DND-41 (cell line): ENCODE results near the gene TBC1D8.

Experiments
- CTCF ChIP-seq: IDR thresholded peaks from 2 replicates; pipeline ENCODE4 v1.5.1; 2012; ENCODE audit warnings: borderline replicate concordance, low read length, moderate library complexity, mild to moderate bottlenecking; ENCODE audit not compliant: poor library complexity, severe bottlenecking; ENCODE audit errors: extremely low read depth
- EZH2 ChIP-seq: IDR thresholded peaks from 3 replicates; pipeline ENCODE4 v1.6.1; 2012; ENCODE audit warnings: borderline replicate concordance, low read depth, mild to moderate bottlenecking, moderate library complexity, low read length, inconsistent platforms; ENCODE audit not compliant: severe bottlenecking

DNA sequence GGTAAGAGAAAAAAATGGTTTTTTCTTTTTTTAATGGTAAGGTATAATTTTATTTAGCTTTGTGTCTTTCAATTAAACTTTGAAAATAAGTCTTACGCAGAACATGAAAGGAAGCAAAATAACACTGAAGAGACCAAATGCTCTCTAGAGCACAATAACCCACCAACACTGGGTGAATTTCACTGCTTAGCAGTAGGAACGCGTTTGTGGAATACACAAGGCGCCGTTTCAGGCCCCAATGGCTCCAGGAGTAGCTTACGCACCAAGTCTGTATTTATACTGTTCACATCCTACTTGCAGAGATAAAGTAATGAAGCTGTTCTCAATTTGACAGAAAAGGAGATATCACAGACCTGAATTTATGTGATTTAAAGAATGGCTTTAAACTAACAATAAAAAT, 125.6 kb downstream of the TBC1D8 start:
- TF ChIP-seq EZH2 (no peak), CTCF (no peak)
